B cell (primary cell): Measurements from ENCODE around the gene TMEM250. TPM values are rescaled to one million over a fixed set of nuclear protein-coding genes. Genes with fewer than 3 reads are reported as not detected.
A peak's percentile ranks its signal among the peaks of the same experiment; 100 is the strongest.

Source experiments
- ATAC-seq: fragments of 200-7000 bp; cut with Tn5 transposase; one replicate; pipeline ENCODE4 v1.10.0; 2021; ENCODE audit warnings: low read depth, mild to moderate bottlenecking, moderate number of reproducible peaks, moderate library complexity
- CTCF ChIA-PET: fragments of 350-600 bp; sonication (Branson Sonifier 250); formaldehyde crosslinking; loops from one replicate; lab custom pipeline; 2021; ENCODE audit warnings: antibody characterized with exemption, inconsistent platforms; lab: Charles Lee
- POLR2A ChIA-PET: fragments of 350-600 bp; sonication (Branson Sonifier 250); formaldehyde crosslinking; loops from one replicate; lab custom pipeline; 2021; ENCODE audit warnings: antibody characterized with exemption; lab: Charles Lee
- DNase-seq: peaks from one replicate; pipeline ENCODE4 v3.0.0; 2013
- H2AFZ ChIP-seq: 2 replicates; pipeline ENCODE4 v1.6.1; 2012; ENCODE audit warnings: mild to moderate bottlenecking, low read depth, low read length; ENCODE audit not compliant: insufficient read depth, poor library complexity, severe bottlenecking
- H3K27ac ChIP-seq, 2 donors: 1 replicate in 1 of 2; 2 replicates in 1 of 2; pipeline ENCODE4 v1.5.1; 2012 to 2013; ENCODE audit warnings: low read length in 2 of 2, mild to moderate bottlenecking in 2 of 2, moderate library complexity in 1 of 2
- H3K27me3 ChIP-seq, 4 experiments: fragments of 200-600 bp in 1 of 4; sonication (generic) in 1 of 4; replicated peaks in 1 of 4; 1 replicate in 2 of 4; 2 replicates in 2 of 4; pipeline versions ENCODE4 v1.6.1 to v1.7.0; 2013 to 2016; ENCODE audit warnings: low read length in 3 of 4, mild to moderate bottlenecking in 2 of 4, mixed read lengths in 1 of 4, moderate library complexity in 1 of 4; ENCODE audit not compliant: insufficient read depth in 4 of 4, control insufficient read depth in 3 of 4; ENCODE audit errors: control extremely low read depth in 1 of 4
- H3K36me3 ChIP-seq, 2 experiments: replicated peaks in 1 of 2; 1 replicate in 1 of 2; 2 replicates in 1 of 2; pipeline versions ENCODE4 v1.6.1 to v1.7.1; 2013; ENCODE audit warnings: low read length in 1 of 2; ENCODE audit not compliant: insufficient read depth in 2 of 2, control insufficient read depth in 1 of 2; ENCODE audit errors: control extremely low read depth in 1 of 2, extremely low read depth in 1 of 2
- H3K4me1 ChIP-seq, 2 donors: fragments of 200-600 bp in 1 of 2; sonication (generic) in 1 of 2; 1 replicate in 1 of 2; 2 replicates in 1 of 2; pipeline versions ENCODE4 v1.5.1 to v1.6.1; 2013 to 2017; ENCODE audit warnings: low read length in 2 of 2; ENCODE audit not compliant: control insufficient read depth in 2 of 2, insufficient read depth in 2 of 2
- H3K4me2 ChIP-seq: replicated peaks from 2 replicates; pipeline ENCODE3; 2012; ENCODE audit warnings: mild to moderate bottlenecking, low read depth, low read length; ENCODE audit not compliant: poor library complexity, severe bottlenecking
- H3K4me3 ChIP-seq, 5 experiments: fragments of 200-600 bp in 1 of 5; sonication (generic) in 1 of 5; 1 replicate in 3 of 5; 2 replicates in 2 of 5; pipeline versions ENCODE4 v1.5.1 to v1.7.0; 2011 to 2016; ENCODE audit warnings: low read length in 4 of 5, mild to moderate bottlenecking in 4 of 5, low read depth in 2 of 5, control low read depth in 1 of 5, moderate library complexity in 1 of 5; ENCODE audit not compliant: insufficient read depth in 1 of 5; ENCODE audit errors: control extremely low read depth in 1 of 5, extremely low read depth in 1 of 5
- H3K79me2 ChIP-seq: fragments of 200-600 bp; sonication (generic); one replicate; pipeline ENCODE4 v1.6.0; 2016; ENCODE audit warnings: low read length; ENCODE audit not compliant: control insufficient read depth, insufficient read depth
- H3K9ac ChIP-seq: fragments of 200-600 bp; sonication (generic); 2 replicates; pipeline ENCODE4 v1.6.1; 2017; ENCODE audit warnings: mild to moderate bottlenecking, low read length, moderate library complexity
- H3K9me3 ChIP-seq, 3 donors: one replicate each; pipeline versions ENCODE4 v1.6.1 to v1.7.1; 2013; ENCODE audit warnings: low read length in 2 of 3; ENCODE audit not compliant: control insufficient read depth in 2 of 3, insufficient read depth in 1 of 3; ENCODE audit errors: control extremely low read depth in 1 of 3
- H4K20me1 ChIP-seq: 2 replicates; pipeline ENCODE4 v1.6.0; 2012; ENCODE audit warnings: mild to moderate bottlenecking, low read length; ENCODE audit not compliant: insufficient read depth, control insufficient read depth, poor library complexity, severe bottlenecking
- H3K27ac Mint-ChIP-seq: one replicate; pipeline ENCODE4 v1.8.0; 2021; ENCODE audit warnings: mixed read lengths
- H3K27me3 Mint-ChIP-seq: one replicate; pipeline ENCODE4 v1.8.0; 2021; ENCODE audit warnings: mixed read lengths
- H3K4me1 Mint-ChIP-seq: one replicate; pipeline ENCODE4 v1.8.0; 2021; ENCODE audit warnings: mixed read lengths
- H3K4me3 Mint-ChIP-seq: one replicate; pipeline ENCODE4 v1.8.0; 2021; ENCODE audit warnings: mixed read lengths
- H3K9me3 Mint-ChIP-seq: one replicate; pipeline ENCODE4 v1.8.0; 2022; ENCODE audit warnings: mixed read lengths; ENCODE audit not compliant: insufficient read depth
- CTCF ChIP-seq: fragments of 200-600 bp; IDR thresholded peaks from one replicate; pipeline ENCODE4 v1.8.0; 2022; ENCODE audit warnings: antibody characterized with exemption, mild to moderate bottlenecking
- EZH2 ChIP-seq: IDR thresholded peaks from 2 replicates; pipeline ENCODE4 v1.6.1; 2012; ENCODE audit warnings: borderline replicate concordance, low read depth, mild to moderate bottlenecking, moderate library complexity, low read length; ENCODE audit not compliant: insufficient read depth, poor library complexity, severe bottlenecking
- WGBS: methylation state at CpG from one replicate; pipeline ENCODE4 v1.1.5; 2013; ENCODE audit warnings: missing lambda C conversion rate; ENCODE audit not compliant: insufficient coverage; 5-methylcytosine and 5-hydroxymethylcytosine counted together
- intact Hi-C: fragments of 100-400 bp; cut with micrococcal nuclease; formaldehyde crosslinking; loops from one replicate; pipeline ENCODE4 v1.10.0; 2022
- polyA plus RNA-seq: library from polyadenylated mRNA; depleted of rRNA; stranded (reverse); fragments of >200 nt; gene quantifications from 2 replicates; pipeline ENCODE4 v1.2.3, GENCODE V29; 2012
- total RNA-seq, 2 donors: library from RNA; stranded (reverse); fragments of 120-200 nt in 1 of 2; gene quantifications; 1 replicate in 1 of 2; 2 replicates in 1 of 2; pipeline versions ENCODE4 v1.2.3 to v1.2.4, GENCODE V29; 2013 to 2022

TMEM250 gene
- total and polyA plus RNA-seq, 2 donors (not counting 1 experiment from before 2014, with no cell fraction given): 11.1 to 29.6 TPM

GRCh38 chr9:136105398-136106135, 13.1 kb downstream of the TMEM250 start:
- Histone ChIP-seq H3K9ac (no peak overlapping the region), H3K27ac (no peak overlapping the region), H3K79me2 (no peaks in the 10 kb centered on the region), H3K4me3 (no peak overlapping the region), H3K4me2 (no peak overlapping the region), H3K9me3 (no peaks in the 10 kb centered on the region), H4K20me1 (no peaks in the 10 kb centered on the region), H3K4me1 (peaks cover 26 to 38% of the 10 kb centered on the region in 2 donors), H3K27me3 (peaks cover 0 to 3% (median 0%) of the 10 kb centered on the region in 4 experiments), H2AFZ (no peak overlapping the region), H3K36me3 (no peaks in the 10 kb centered on the region)
- POLR2A ChIA-PET: interaction anchor here (1.6 kb wide), 1 partner anchor 12 kb away, joined by 8 read pairs; the partner anchor contains the start of gene TMEM250
- Mint-ChIP-seq H3K4me3 (peak overlapping the region; percentile 60), H3K27me3 (no peaks in the 10 kb centered on the region), H3K9me3 (no peaks in the 10 kb centered on the region), H3K4me1 (peaks cover 37% of the 10 kb centered on the region), H3K27ac (peak overlapping the region; percentile 65)
- CTCF ChIA-PET: interaction anchor here (0.5 to 1.3 kb wide), 3 partner anchors 14 to 133 kb away, joined by 3 read pairs; no protein-coding TSS in a partner anchor
- ATAC-seq: no peak
- no peak for DNase-seq
- intact Hi-C loops: no loop called here
- 54% methylated on average over 17 of the region's 17 CpGs for WGBS
- TF ChIP-seq EZH2 (no peak), CTCF (no peak)

- Histone ChIP-seq H3K36me3 (no peaks in the 10 kb centered on the region), H3K27ac (no peak overlapping the region), H3K9ac (no peak overlapping the region), H3K4me2 (no peak overlapping the region), H3K4me3 (no peak overlapping the region), H4K20me1 (no peaks in the 10 kb centered on the region), H3K4me1 (peaks cover 20 to 32% of the 10 kb centered on the region in 2 donors), H3K79me2 (no peaks in the 10 kb centered on the region), H3K27me3 (peaks cover 0 to 3% (median 0%) of the 10 kb centered on the region in 4 experiments), H2AFZ (no peak overlapping the region), H3K9me3 (no peaks in the 10 kb centered on the region)
- 50% methylated on average over 6 of the region's 6 CpGs for WGBS
- ChIA-PET POLR2A (interaction anchor here (0.6 kb wide), 1 partner anchor 63 kb away, joined by 3 read pairs; no protein-coding TSS in a partner anchor), CTCF (no interaction called here)
- no peaks in the 10 kb centered on the region for H3K9me3 Mint-ChIP-seq
- DNase-seq: no peak
- no peak overlapping the region for H3K4me3 Mint-ChIP-seq
- TF ChIP-seq CTCF: no peak
- no peak for TF ChIP-seq EZH2
- intact Hi-C loops: no loop called here
- no peak for ATAC-seq
- H3K4me1 Mint-ChIP-seq: peaks cover 32% of the 10 kb centered on the region
- no peaks in the 10 kb centered on the region for H3K27me3 Mint-ChIP-seq
- H3K27ac Mint-ChIP-seq: no peak overlapping the region
These were observed 13.8 kb downstream of the TMEM250 start for GRCh38 chr9:136104916-136105315.
